Caco-2 (cell line): ENCODE measurements around the gene HDAC10. TPM values are rescaled to one million over a fixed set of nuclear protein-coding genes. Genes with fewer than 3 reads are reported as not detected.

ENCODE experiments used
- BruUV-seq: library from RNA; stranded (reverse); fragments of 400-500 nt; replicated peaks from 2 replicates; lab custom pipeline; 2021; lab: Mats Ljungman, UMichigan
- CTCF ChIA-PET: fragments of 300-600 bp; sonication (Branson Sonifier 250); formaldehyde crosslinking; loops from one replicate; lab custom pipeline; 2022; ENCODE audit warnings: antibody characterized with exemption; lab: Charles Lee
- POLR2A ChIA-PET: fragments of 300-600 bp; sonication (Branson Sonifier 250); formaldehyde crosslinking; loops from one replicate; lab custom pipeline; 2022; ENCODE audit warnings: antibody characterized with exemption; lab: Charles Lee
- DNase-seq, 2 experiments: peaks; one replicate each; pipeline versions ENCODE4 v3.0.0 to v3.0.0-alpha.2; 2020 to 2022
- H3K27me3 ChIP-seq: replicated peaks from 2 replicates; pipeline ENCODE4 v1.6.0; 2011; ENCODE audit warnings: low read length; ENCODE audit not compliant: control insufficient read depth, insufficient read depth
- H3K36me3 ChIP-seq: 2 replicates; pipeline ENCODE4 v1.5.1; 2011; ENCODE audit warnings: low read length; ENCODE audit not compliant: control insufficient read depth, insufficient read depth
- H3K4me1 ChIP-seq: fragments of 250-450 bp; sonication (Bioruptor Pico); 2 replicates; pipeline ENCODE4 v1.5.1; 2020; ENCODE audit warnings: mild to moderate bottlenecking
- H3K4me3 ChIP-seq: 2 replicates; pipeline ENCODE4 v1.5.1; 2011; ENCODE audit warnings: low read depth, mild to moderate bottlenecking, control low read depth, low read length
- H3K9me3 ChIP-seq: fragments of 250-450 bp; sonication (Bioruptor Pico); 2 replicates; pipeline ENCODE4 v1.5.1; 2020; ENCODE audit warnings: mild to moderate bottlenecking, moderate library complexity
- H3K27ac Mint-ChIP-seq: one replicate; pipeline ENCODE4 v1.8.0; 2022; ENCODE audit warnings: mixed read lengths; ENCODE audit not compliant: unreplicated experiment
- H3K27me3 Mint-ChIP-seq: one replicate; pipeline ENCODE4 v1.8.0; 2022; ENCODE audit warnings: mixed read lengths; ENCODE audit not compliant: insufficient read depth, unreplicated experiment
- H3K36me3 Mint-ChIP-seq: one replicate; pipeline ENCODE4 v1.8.0; 2022; ENCODE audit warnings: mild to moderate bottlenecking, mixed read lengths; ENCODE audit not compliant: insufficient read depth, unreplicated experiment
- H3K4me1 Mint-ChIP-seq: one replicate; pipeline ENCODE4 v1.8.0; 2022; ENCODE audit warnings: low read depth, mixed read lengths; ENCODE audit not compliant: unreplicated experiment
- H3K4me3 Mint-ChIP-seq: one replicate; pipeline ENCODE4 v1.8.0; 2022; ENCODE audit warnings: mild to moderate bottlenecking, moderate library complexity, mixed read lengths; ENCODE audit not compliant: unreplicated experiment
- H3K9me3 Mint-ChIP-seq: one replicate; pipeline ENCODE4 v1.8.0; 2022; ENCODE audit warnings: mixed read lengths; ENCODE audit not compliant: unreplicated experiment
- intact Hi-C: fragments of 100-400 bp; cut with micrococcal nuclease; formaldehyde crosslinking; loops from one replicate; pipeline ENCODE4 v1.10.0; 2022; ENCODE audit not compliant: unreplicated experiment
- total RNA-seq: library from RNA; stranded (reverse); gene quantifications from 2 replicates; pipeline ENCODE4 v1.2.3, GENCODE V29; 2022
- TF ChIP-seq, protein P1 (sequence below), 2 experiments: fragments of 200-600 bp in 1 of 2; IDR thresholded peaks; 1 replicate in 1 of 2; 2 replicates in 1 of 2; pipeline versions ENCODE4 v1.5.1 to v1.8.0; 2011 to 2022; ENCODE audit warnings: antibody characterized with exemption in 1 of 2, control low read depth in 1 of 2, inconsistent platforms in 1 of 2, low read depth in 1 of 2, low read length in 1 of 2, mild to moderate bottlenecking in 1 of 2, moderate library complexity in 1 of 2; ENCODE audit not compliant: insufficient read depth in 1 of 2, severe bottlenecking in 1 of 2, unreplicated experiment in 1 of 2

Gene HDAC10
- total RNA-seq, 1 experiment from 2014 or later, result 63.5 TPM

DNA sequence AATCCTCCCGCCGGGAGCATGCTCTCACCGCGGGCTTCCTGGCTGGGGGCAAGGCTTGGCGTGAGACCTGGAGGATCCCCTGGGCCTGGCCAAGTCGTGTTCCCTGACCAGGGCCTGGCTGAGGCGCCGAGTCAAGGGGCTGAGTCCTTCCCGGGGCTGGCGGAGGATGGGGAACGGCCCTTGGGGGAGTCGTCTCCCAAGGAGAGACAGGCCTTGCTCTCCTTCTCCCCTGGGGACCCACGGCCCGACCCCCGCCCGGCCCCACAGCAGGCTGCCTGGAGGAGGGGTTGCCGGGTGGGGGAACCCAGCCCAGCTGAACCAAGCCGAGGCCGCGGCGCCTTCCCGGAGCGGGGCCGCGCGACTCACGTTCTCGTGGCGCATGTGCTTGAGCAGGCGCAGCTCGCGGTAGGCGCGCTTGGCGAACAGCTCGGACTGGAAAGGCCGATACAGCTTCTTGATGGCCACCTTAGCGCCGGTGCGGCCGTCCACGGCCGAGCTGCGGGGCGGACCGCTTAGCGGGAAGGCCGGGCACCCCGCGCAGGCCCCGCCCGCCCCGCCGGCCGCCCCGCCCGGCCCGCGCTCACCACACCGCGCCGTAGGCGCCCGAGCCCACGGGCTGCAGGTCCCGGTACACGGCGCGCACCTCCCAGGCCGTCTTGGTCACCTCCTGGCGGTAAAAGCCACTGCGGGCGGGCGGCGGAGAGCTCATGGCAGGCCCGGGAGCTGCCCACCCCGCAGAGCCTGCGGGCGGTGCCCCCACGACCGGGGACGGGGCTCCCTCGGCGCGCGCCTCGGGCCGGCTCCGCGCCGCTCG is 9.9 kb upstream of the HDAC10 start:
- H3K9me3 Mint-ChIP-seq, result no peaks in the 10 kb centered on the region
- no TSS peak for BruUV-seq
- H3K4me3 Mint-ChIP-seq, result peak overlapping the region; percentile 61
- Histone ChIP-seq H3K36me3 (no peaks in the 10 kb centered on the region), H3K27me3 (no peaks in the 10 kb centered on the region), H3K4me1 (peaks cover 11% of the 10 kb centered on the region; the same call in 1 of the 2 replicates), H3K9me3 (no peaks in the 10 kb centered on the region), H3K4me3 (peak overlapping the region; percentile 44)
- no peaks in the 10 kb centered on the region for H3K27me3 Mint-ChIP-seq
- H3K4me1 Mint-ChIP-seq, result no peaks in the 10 kb centered on the region
- H3K27ac Mint-ChIP-seq, result no peak overlapping the region
- H3K36me3 Mint-ChIP-seq, result peaks cover 5% of the 10 kb centered on the region
- POLR2A ChIA-PET, result interaction anchor here (1.3 kb wide), 1 partner anchor 10 kb away, joined by 4 read pairs; the partner anchor contains the start of gene HDAC10
- intact Hi-C loops, result no loop called here
- DNase-seq, result peak in 1 of 2 experiments; percentile 62
- CTCF ChIA-PET, result interaction anchor here (0.7 to 1.2 kb wide), 2 partner anchors 9 to 264 kb away, joined by 4 to 6 read pairs; partner anchors contain the start of gene SCO2
- TF ChIP-seq, protein P1, sequence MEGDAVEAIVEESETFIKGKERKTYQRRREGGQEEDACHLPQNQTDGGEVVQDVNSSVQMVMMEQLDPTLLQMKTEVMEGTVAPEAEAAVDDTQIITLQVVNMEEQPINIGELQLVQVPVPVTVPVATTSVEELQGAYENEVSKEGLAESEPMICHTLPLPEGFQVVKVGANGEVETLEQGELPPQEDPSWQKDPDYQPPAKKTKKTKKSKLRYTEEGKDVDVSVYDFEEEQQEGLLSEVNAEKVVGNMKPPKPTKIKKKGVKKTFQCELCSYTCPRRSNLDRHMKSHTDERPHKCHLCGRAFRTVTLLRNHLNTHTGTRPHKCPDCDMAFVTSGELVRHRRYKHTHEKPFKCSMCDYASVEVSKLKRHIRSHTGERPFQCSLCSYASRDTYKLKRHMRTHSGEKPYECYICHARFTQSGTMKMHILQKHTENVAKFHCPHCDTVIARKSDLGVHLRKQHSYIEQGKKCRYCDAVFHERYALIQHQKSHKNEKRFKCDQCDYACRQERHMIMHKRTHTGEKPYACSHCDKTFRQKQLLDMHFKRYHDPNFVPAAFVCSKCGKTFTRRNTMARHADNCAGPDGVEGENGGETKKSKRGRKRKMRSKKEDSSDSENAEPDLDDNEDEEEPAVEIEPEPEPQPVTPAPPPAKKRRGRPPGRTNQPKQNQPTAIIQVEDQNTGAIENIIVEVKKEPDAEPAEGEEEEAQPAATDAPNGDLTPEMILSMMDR (IDR thresholded peaks at IDR 0.05; ENCODE audit: insufficient read depth in 1 of 2, low read depth in 1 of 2, low read length in 1 of 2, severe bottlenecking in 1 of 2, unreplicated experiment in 1 of 2), result no peak

DNA sequence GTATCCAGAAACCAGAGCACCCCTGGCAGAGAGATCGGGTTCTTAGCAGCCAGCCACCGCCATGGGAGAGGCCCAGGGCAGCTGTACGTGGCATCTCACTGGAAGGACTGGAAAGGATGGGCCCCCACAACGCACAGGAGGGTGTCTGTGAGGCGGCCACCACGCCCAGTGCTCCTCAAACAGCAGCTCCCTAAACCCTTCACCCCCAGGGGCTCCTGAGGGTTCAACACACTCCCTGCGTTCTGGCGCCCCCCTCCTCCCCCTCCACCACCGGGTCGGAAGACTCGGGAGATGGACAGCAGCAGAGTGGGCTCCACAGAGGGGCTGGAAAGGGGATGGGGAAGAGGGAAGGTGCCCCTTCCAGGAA is 9.4 kb upstream of the HDAC10 start:
- Mint-ChIP-seq H3K27ac (no peak overlapping the region), H3K27me3 (no peaks in the 10 kb centered on the region), H3K36me3 (peaks cover 5% of the 10 kb centered on the region), H3K4me3 (peak overlapping the region; percentile 61), H3K4me1 (no peaks in the 10 kb centered on the region), H3K9me3 (no peaks in the 10 kb centered on the region)
- Histone ChIP-seq H3K4me1 (peaks cover 11% of the 10 kb centered on the region; the same call in 1 of the 2 replicates), H3K4me3 (peak overlapping the region; percentile 44), H3K36me3 (no peaks in the 10 kb centered on the region), H3K9me3 (no peaks in the 10 kb centered on the region), H3K27me3 (no peaks in the 10 kb centered on the region)
- TF ChIP-seq, protein P1 (IDR thresholded peaks at IDR 0.05; ENCODE audit: insufficient read depth in 1 of 2, low read depth in 1 of 2, low read length in 1 of 2, severe bottlenecking in 1 of 2, unreplicated experiment in 1 of 2), result no peak
- ChIA-PET POLR2A (interaction anchor here (1.3 kb wide), 1 partner anchor 9 kb away, joined by 4 read pairs; the partner anchor contains the start of gene HDAC10), CTCF (interaction anchor here (1.2 kb wide), 1 partner anchor 8 kb away, joined by 6 read pairs; no protein-coding TSS in a partner anchor)
- DNase-seq, result no peak
- intact Hi-C loops, result no loop called here
- BruUV-seq, result TSS peak; percentile 26

DNA sequence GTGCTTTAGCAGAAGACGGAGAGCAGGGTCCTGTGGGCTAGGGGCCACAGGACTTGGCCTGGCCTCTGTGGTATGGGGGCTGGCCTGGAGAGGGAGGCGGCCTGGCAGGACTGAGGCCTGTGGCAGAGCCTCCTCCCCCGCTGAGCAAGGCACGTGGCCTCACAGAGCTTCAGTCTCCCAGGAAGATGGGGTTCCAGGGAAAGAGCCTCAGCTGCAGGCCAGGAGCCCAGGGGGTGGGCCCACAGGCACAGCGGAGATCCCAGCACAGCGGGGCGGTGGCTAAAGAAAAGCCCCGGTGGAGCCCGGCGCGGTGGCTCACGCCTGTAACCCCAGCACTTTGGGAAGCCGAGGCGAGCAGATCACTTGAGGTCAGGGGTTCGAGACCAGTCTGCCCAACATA is 8.2 kb upstream of the HDAC10 start:
- Mint-ChIP-seq H3K36me3 (peaks cover 5% of the 10 kb centered on the region), H3K27me3 (no peaks in the 10 kb centered on the region), H3K27ac (no peak overlapping the region), H3K4me1 (no peaks in the 10 kb centered on the region), H3K4me3 (peak overlapping the region; percentile 61), H3K9me3 (no peaks in the 10 kb centered on the region)
- no peak for DNase-seq
- no TSS peak for BruUV-seq
- ChIA-PET CTCF (no interaction called here), POLR2A (no interaction called here)
- intact Hi-C loops, result no loop called here
- H3K9me3 ChIP-seq, result no peaks in the 10 kb centered on the region
- TF ChIP-seq, protein P1 (IDR thresholded peaks at IDR 0.05; ENCODE audit: insufficient read depth in 1 of 2, low read depth in 1 of 2, low read length in 1 of 2, severe bottlenecking in 1 of 2, unreplicated experiment in 1 of 2), result no peak
- no peaks in the 10 kb centered on the region for H3K36me3 ChIP-seq
- H3K4me1 ChIP-seq, result peaks cover 11% of the 10 kb centered on the region; the same call in 1 of the 2 replicates
- H3K27me3 ChIP-seq, result no peaks in the 10 kb centered on the region
- no peak overlapping the region for H3K4me3 ChIP-seq
